Liver (tissue), 9 donors: ENCODE results near the gene STRBP. TPM values are rescaled to one million over a fixed set of nuclear protein-coding genes. Genes with fewer than 3 reads are reported as not detected.

Experiments used
- DNase-seq: peaks from one replicate; pipeline ENCODE4 v3.0.0-alpha.2; 2017; ENCODE audit warnings: low spot score
- H3K27ac ChIP-seq, 2 donors: one replicate each; pipeline ENCODE4 v1.7.0; 2013; ENCODE audit warnings: inconsistent platforms in 2 of 2, low read length in 2 of 2, control low read depth in 1 of 2, low read depth in 1 of 2, mild to moderate bottlenecking in 1 of 2
- H3K27me3 ChIP-seq, 4 donors: one replicate each; pipeline versions ENCODE4 v1.6.1 to v1.7.0; 2013; ENCODE audit warnings: low read length in 3 of 4, inconsistent platforms in 1 of 4, mild to moderate bottlenecking in 1 of 4, moderate library complexity in 1 of 4; ENCODE audit not compliant: control insufficient read depth in 4 of 4, insufficient read depth in 4 of 4
- H3K36me3 ChIP-seq, 4 donors: one replicate each; pipeline versions ENCODE4 v1.6.1 to v1.7.0; 2013; ENCODE audit warnings: low read length in 3 of 4, mild to moderate bottlenecking in 3 of 4, low read depth in 1 of 4, moderate library complexity in 1 of 4; ENCODE audit not compliant: control insufficient read depth in 4 of 4, insufficient read depth in 3 of 4
- H3K4me1 ChIP-seq, 4 donors: one replicate each; pipeline versions ENCODE4 v1.6.1 to v1.7.0; 2013; ENCODE audit warnings: low read length in 3 of 4, mild to moderate bottlenecking in 3 of 4, moderate library complexity in 1 of 4; ENCODE audit not compliant: control insufficient read depth in 4 of 4, insufficient read depth in 4 of 4
- H3K4me3 ChIP-seq, 3 donors: one replicate each; pipeline versions ENCODE4 v1.6.1 to v1.7.0; 2013; ENCODE audit warnings: low read length in 3 of 3, control low read depth in 1 of 3, low read depth in 1 of 3, mild to moderate bottlenecking in 1 of 3
- H3K9ac ChIP-seq, 2 donors: one replicate each; pipeline ENCODE4 v1.7.0; 2013; ENCODE audit warnings: low read length in 2 of 2, mild to moderate bottlenecking in 2 of 2, moderate library complexity in 2 of 2, control low read depth in 1 of 2, low read depth in 1 of 2
- H3K9me3 ChIP-seq, 4 donors: one replicate each; pipeline versions ENCODE4 v1.6.1 to v1.7.0; 2013; ENCODE audit warnings: low read length in 3 of 4; ENCODE audit not compliant: control insufficient read depth in 4 of 4
- ATF3 ChIP-seq: IDR thresholded peaks from 2 replicates; pipeline ENCODE4 v1.6.1; 2016; ENCODE audit warnings: antibody characterized with exemption
- CTCF ChIP-seq: fragments of 150-350 bp; IDR thresholded peaks from 2 replicates; pipeline ENCODE4 v1.5.1; 2017; ENCODE audit warnings: improper control_type of control experiment, low read depth, low read length; ENCODE audit not compliant: missing input control
- EGR1 ChIP-seq, 2 donors: IDR thresholded peaks; 2 replicates each; pipeline ENCODE4 v1.6.1; 2016 to 2018; ENCODE audit warnings: antibody characterized with exemption in 2 of 2, low read depth in 2 of 2
- FOXA1 ChIP-seq: IDR thresholded peaks from 2 replicates; pipeline ENCODE4 v1.6.1; 2016; ENCODE audit warnings: antibody characterized with exemption
- FOXA2 ChIP-seq: IDR thresholded peaks from 2 replicates; pipeline ENCODE4 v1.6.1; 2016; ENCODE audit warnings: antibody characterized with exemption
- GABPA ChIP-seq, 2 donors: IDR thresholded peaks in 1 of 2; conservative IDR thresholded peaks in 1 of 2; 2 replicates each; pipeline ENCODE4 v1.6.1; 2016; ENCODE audit warnings: antibody characterized with exemption in 2 of 2, mild to moderate bottlenecking in 1 of 2, moderate library complexity in 1 of 2
- HNF4A ChIP-seq, 2 donors: conservative IDR thresholded peaks; 2 replicates each; pipeline ENCODE4 v1.6.1; 2016; ENCODE audit warnings: antibody characterized with exemption in 2 of 2, mild to moderate bottlenecking in 2 of 2
- HNF4G ChIP-seq: IDR thresholded peaks from 2 replicates; pipeline ENCODE4 v1.6.1; 2016; ENCODE audit warnings: antibody characterized with exemption
- JUND ChIP-seq, 2 donors: IDR thresholded peaks; 2 replicates each; pipeline ENCODE4 v1.6.1; 2016; ENCODE audit warnings: antibody characterized with exemption in 2 of 2
- MAX ChIP-seq: IDR thresholded peaks from 2 replicates; pipeline ENCODE4 v1.6.1; 2016; ENCODE audit warnings: antibody characterized with exemption
- NR2F2 ChIP-seq: IDR thresholded peaks from 2 replicates; pipeline ENCODE4 v1.6.1; 2016; ENCODE audit warnings: antibody characterized with exemption
- RAD21 ChIP-seq, 2 donors: IDR thresholded peaks; 2 replicates each; pipeline ENCODE4 v1.6.1; 2016; ENCODE audit warnings: antibody characterized with exemption in 2 of 2, mild to moderate bottlenecking in 2 of 2
- RXRA ChIP-seq, 2 donors: IDR thresholded peaks; 2 replicates each; pipeline ENCODE4 v1.6.1; 2017 to 2018; ENCODE audit warnings: antibody characterized with exemption in 2 of 2, mild to moderate bottlenecking in 1 of 2
- SP1 ChIP-seq: IDR thresholded peaks from 2 replicates; pipeline ENCODE4 v1.6.1; 2018; ENCODE audit warnings: antibody characterized with exemption, mild to moderate bottlenecking
- TAF1 ChIP-seq: conservative IDR thresholded peaks from 2 replicates; pipeline ENCODE4 v1.6.1; 2016; ENCODE audit warnings: antibody characterized with exemption, mild to moderate bottlenecking
- YY1 ChIP-seq: IDR thresholded peaks from 2 replicates; pipeline ENCODE4 v1.6.1; 2016; ENCODE audit warnings: antibody characterized with exemption, mild to moderate bottlenecking
- WGBS: extraction: QIAGEN DNeasy Blood & Tissue Kit; methylation state at CpG from one replicate; pipeline ENCODE4 v1.1.7; 2013; 5-methylcytosine and 5-hydroxymethylcytosine counted together
- polyA plus RNA-seq, 2 donors: library from polyadenylated mRNA; stranded (reverse) in 1 of 2; unstranded in 1 of 2; fragments of 200-250 nt in 1 of 2; fragments of >200 nt in 1 of 2; fragmentation: Nextera tagmentation in 1 of 2; extraction: Ambion mirVana in 1 of 2; gene quantifications; one replicate each; pipeline versions ENCODE4 v1.2.1 to v1.2.3, GENCODE V29; 2013 to 2015
- total RNA-seq, 2 donors: library from RNA; depleted of rRNA; stranded (reverse); fragments of >200 nt; gene quantifications; one replicate each; pipeline ENCODE4 v1.2.3, GENCODE V29; 2014
- TF ChIP-seq, protein P1 (sequence below): IDR thresholded peaks from 2 replicates; pipeline ENCODE4 v1.6.1; 2016; ENCODE audit warnings: antibody characterized with exemption
- TF ChIP-seq, protein P2 (sequence below): IDR thresholded peaks from 2 replicates; pipeline ENCODE4 v1.6.1; 2016; ENCODE audit warnings: antibody characterized with exemption, mild to moderate bottlenecking
- donor health status: healthy.
- donor health status: healthy.
- donor health status: healthy.
- donor health status: healthy.
- donor health status: healthy.

STRBP gene
- total and polyA plus RNA-seq, 4 donors: 4.3 to 17.2 (median 8.5) TPM

DNA sequence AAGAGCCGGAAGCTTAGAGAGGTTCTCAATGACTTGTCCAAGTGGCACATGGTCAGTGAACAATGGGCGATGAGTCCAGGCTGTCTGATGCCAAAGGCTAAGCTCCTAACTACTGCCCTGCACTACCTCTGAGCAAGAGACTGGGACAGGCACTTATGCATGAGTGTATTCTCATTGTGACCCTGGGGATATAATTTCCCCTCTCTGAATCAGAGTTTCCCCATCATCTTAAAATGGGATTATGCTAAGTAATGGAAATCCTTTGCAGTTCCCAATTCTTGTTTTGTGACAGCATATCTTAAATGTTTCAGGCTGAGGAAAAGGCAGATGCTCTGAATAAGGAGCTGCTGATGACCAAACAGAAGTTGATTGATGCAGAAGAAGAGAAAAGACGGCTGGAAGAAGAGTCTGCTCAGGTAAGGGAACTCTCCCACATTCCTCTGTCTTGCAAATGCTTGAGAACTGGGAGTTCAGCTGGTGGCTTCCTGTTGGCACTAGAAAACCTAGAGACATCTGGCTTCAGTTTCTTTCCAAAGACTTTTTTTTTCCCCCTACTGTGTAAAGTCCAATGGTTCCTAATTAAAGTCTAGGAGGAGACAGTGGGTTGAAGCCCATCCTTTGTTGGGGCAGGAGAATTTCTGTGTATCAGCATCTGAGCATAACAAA is 170.8 kb downstream of the STRBP start:
- peaks cover 6 to 39% (median 13%) of the 10 kb centered on the region in 4 donors for H3K36me3 ChIP-seq

More for the DNA sequence above, 170.8 kb downstream of the STRBP start:
- 99% methylated on average over 3 of the region's 3 CpGs for WGBS
- H3K9me3 ChIP-seq: no peaks in the 10 kb centered on the region
- H3K27ac ChIP-seq: no peak overlapping the region
- H3K4me3 ChIP-seq: no peak overlapping the region
- no peaks in the 10 kb centered on the region for H3K27me3 ChIP-seq
- H3K4me1 ChIP-seq: peaks cover 2 to 19% (median 7%) of the 10 kb centered on the region in 4 donors
- no peak overlapping the region for H3K9ac ChIP-seq
- TF ChIP-seq ATF3 (no peak), FOXA1 (no peak), EGR1 (IDR thresholded peaks at IDR 0.05; ENCODE audit: low read depth in 2 of 2) (no peak), GABPA (IDR thresholded peaks at IDR 0.05 in 1 of 2, conservative IDR thresholded peaks at IDR 0.05 in 1 of 2) (no peak), YY1 (no peak), RXRA (IDR thresholded peaks at IDR 0.05) (no peak), RAD21 (IDR thresholded peaks at IDR 0.05) (no peak), JUND (IDR thresholded peaks at IDR 0.05) (no peak), TAF1 (no peak), HNF4A (conservative IDR thresholded peaks at IDR 0.05) (no peak), CTCF (no peak), HNF4G (no peak), FOXA2 (no peak), NR2F2 (no peak), MAX (no peak), SP1 (no peak)
- TF ChIP-seq, protein P1, sequence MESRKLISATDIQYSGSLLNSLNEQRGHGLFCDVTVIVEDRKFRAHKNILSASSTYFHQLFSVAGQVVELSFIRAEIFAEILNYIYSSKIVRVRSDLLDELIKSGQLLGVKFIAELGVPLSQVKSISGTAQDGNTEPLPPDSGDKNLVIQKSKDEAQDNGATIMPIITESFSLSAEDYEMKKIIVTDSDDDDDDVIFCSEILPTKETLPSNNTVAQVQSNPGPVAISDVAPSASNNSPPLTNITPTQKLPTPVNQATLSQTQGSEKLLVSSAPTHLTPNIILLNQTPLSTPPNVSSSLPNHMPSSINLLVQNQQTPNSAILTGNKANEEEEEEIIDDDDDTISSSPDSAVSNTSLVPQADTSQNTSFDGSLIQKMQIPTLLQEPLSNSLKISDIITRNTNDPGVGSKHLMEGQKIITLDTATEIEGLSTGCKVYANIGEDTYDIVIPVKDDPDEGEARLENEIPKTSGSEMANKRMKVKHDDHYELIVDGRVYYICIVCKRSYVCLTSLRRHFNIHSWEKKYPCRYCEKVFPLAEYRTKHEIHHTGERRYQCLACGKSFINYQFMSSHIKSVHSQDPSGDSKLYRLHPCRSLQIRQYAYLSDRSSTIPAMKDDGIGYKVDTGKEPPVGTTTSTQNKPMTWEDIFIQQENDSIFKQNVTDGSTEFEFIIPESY: no peak
- TF ChIP-seq, protein P2, sequence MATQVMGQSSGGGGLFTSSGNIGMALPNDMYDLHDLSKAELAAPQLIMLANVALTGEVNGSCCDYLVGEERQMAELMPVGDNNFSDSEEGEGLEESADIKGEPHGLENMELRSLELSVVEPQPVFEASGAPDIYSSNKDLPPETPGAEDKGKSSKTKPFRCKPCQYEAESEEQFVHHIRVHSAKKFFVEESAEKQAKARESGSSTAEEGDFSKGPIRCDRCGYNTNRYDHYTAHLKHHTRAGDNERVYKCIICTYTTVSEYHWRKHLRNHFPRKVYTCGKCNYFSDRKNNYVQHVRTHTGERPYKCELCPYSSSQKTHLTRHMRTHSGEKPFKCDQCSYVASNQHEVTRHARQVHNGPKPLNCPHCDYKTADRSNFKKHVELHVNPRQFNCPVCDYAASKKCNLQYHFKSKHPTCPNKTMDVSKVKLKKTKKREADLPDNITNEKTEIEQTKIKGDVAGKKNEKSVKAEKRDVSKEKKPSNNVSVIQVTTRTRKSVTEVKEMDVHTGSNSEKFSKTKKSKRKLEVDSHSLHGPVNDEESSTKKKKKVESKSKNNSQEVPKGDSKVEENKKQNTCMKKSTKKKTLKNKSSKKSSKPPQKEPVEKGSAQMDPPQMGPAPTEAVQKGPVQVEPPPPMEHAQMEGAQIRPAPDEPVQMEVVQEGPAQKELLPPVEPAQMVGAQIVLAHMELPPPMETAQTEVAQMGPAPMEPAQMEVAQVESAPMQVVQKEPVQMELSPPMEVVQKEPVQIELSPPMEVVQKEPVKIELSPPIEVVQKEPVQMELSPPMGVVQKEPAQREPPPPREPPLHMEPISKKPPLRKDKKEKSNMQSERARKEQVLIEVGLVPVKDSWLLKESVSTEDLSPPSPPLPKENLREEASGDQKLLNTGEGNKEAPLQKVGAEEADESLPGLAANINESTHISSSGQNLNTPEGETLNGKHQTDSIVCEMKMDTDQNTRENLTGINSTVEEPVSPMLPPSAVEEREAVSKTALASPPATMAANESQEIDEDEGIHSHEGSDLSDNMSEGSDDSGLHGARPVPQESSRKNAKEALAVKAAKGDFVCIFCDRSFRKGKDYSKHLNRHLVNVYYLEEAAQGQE: no peak
- no peak for DNase-seq
